H1 (cell line): ENCODE measurements around the gene F8A2. TPM values are rescaled to one million over a fixed set of nuclear protein-coding genes. Genes with fewer than 3 reads are reported as not detected.

Source experiments
- CTCF ChIA-PET: fragments of 300-600 bp; sonication (Branson Sonifier 250); formaldehyde crosslinking; loops from one replicate; lab custom pipeline; 2021; ENCODE audit not compliant: partially characterized antibody; lab: Charles Lee
- POLR2A ChIA-PET: fragments of 300-600 bp; sonication (Branson Sonifier 250); formaldehyde crosslinking; loops from one replicate; lab custom pipeline; 2021; ENCODE audit warnings: inconsistent platforms; ENCODE audit not compliant: partially characterized antibody; lab: Charles Lee
- DNase-seq, 2 experiments: peaks; one replicate each; pipeline versions ENCODE4 v3.0.0 to v3.0.0-alpha.2; 2010 to 2022; ENCODE audit warnings: low spot score in 2 of 2, low read depth in 1 of 2, mixed read lengths in 1 of 2
- FAIRE-seq: peaks from 2 replicates; lab custom pipeline; 2011; peaks lifted over from hg19 to GRCh38; lab: Jason Lieb, UNC
- H2AFZ ChIP-seq: 2 replicates; pipeline ENCODE4 v1.8.1; 2012; ENCODE audit warnings: low read length, inconsistent platforms
- H2AK5ac ChIP-seq: 2 replicates; pipeline ENCODE4 v1.6.1; 2013; ENCODE audit warnings: low read depth, low read length
- H2BK120ac ChIP-seq: replicated peaks from 2 replicates; pipeline ENCODE3; 2013; ENCODE audit warnings: low read depth, low read length, inconsistent platforms
- H2BK12ac ChIP-seq: 2 replicates; pipeline ENCODE4 v1.6.1; 2013; ENCODE audit warnings: low read depth, low read length
- H2BK15ac ChIP-seq: 2 replicates; pipeline ENCODE4 v1.6.1; 2013; ENCODE audit warnings: low read length
- H2BK20ac ChIP-seq: 2 replicates; pipeline ENCODE4 v1.6.1; 2013; ENCODE audit warnings: low read length
- H2BK5ac ChIP-seq: 2 replicates; pipeline ENCODE4 v1.6.1; 2013; ENCODE audit warnings: low read depth, low read length
- H3K14ac ChIP-seq: 2 replicates; pipeline ENCODE4 v1.6.1; 2013; ENCODE audit warnings: inconsistent platforms; ENCODE audit not compliant: insufficient read length
- H3K18ac ChIP-seq: 2 replicates; pipeline ENCODE4 v1.6.1; 2013; ENCODE audit warnings: low read length; ENCODE audit errors: extremely low read depth
- H3K23ac ChIP-seq: 2 replicates; pipeline ENCODE4 v1.6.1; 2013; ENCODE audit warnings: inconsistent platforms; ENCODE audit not compliant: insufficient read length
- H3K23me2 ChIP-seq: 2 replicates; pipeline ENCODE4 v1.6.1; 2013; ENCODE audit warnings: low read depth, low read length
- H3K27ac ChIP-seq: 2 replicates; pipeline ENCODE4 v1.6.1; 2011; ENCODE audit warnings: low read depth, low read length, inconsistent platforms
- H3K27me3 ChIP-seq, 4 experiments: replicated peaks in 1 of 4; 1 replicate in 1 of 4; 2 replicates in 3 of 4; pipeline versions ENCODE4 v1.6.1 to v1.8.1; 2011 to 2013; ENCODE audit warnings: low read length in 3 of 4, mild to moderate bottlenecking in 3 of 4, inconsistent platforms in 2 of 4, mixed read lengths in 2 of 4, moderate library complexity in 1 of 4; ENCODE audit not compliant: control insufficient read depth in 3 of 4, insufficient read depth in 3 of 4; ENCODE audit errors: extremely low read depth in 1 of 4
- H3K36me3 ChIP-seq, 4 experiments: 2 replicates each; pipeline versions ENCODE4 v1.6.1 to v1.8.1; 2011 to 2013; ENCODE audit warnings: mild to moderate bottlenecking in 4 of 4, low read length in 3 of 4, moderate library complexity in 2 of 4, control low read depth in 1 of 4, inconsistent platforms in 1 of 4; ENCODE audit not compliant: insufficient read depth in 4 of 4, control insufficient read depth in 2 of 4
- H3K4ac ChIP-seq: replicated peaks from 2 replicates; pipeline ENCODE3; 2013; ENCODE audit warnings: low read length, low read depth, mixed read lengths, inconsistent platforms; ENCODE audit not compliant: insufficient read length
- H3K4me1 ChIP-seq, 4 experiments: replicated peaks in 1 of 4; 1 replicate in 1 of 4; 2 replicates in 3 of 4; pipeline versions ENCODE4 v1.6.1 to v1.8.1; 2011 to 2013; ENCODE audit warnings: low read length in 3 of 4, inconsistent platforms in 2 of 4, mixed read lengths in 1 of 4; ENCODE audit not compliant: insufficient read depth in 4 of 4, control insufficient read depth in 3 of 4
- H3K4me2 ChIP-seq, 2 experiments: 2 replicates each; pipeline versions ENCODE4 v1.6.1 to v1.8.1; 2011 to 2013; ENCODE audit warnings: low read depth in 2 of 2, low read length in 2 of 2, control low read depth in 1 of 2, inconsistent platforms in 1 of 2, mild to moderate bottlenecking in 1 of 2; ENCODE audit not compliant: insufficient read depth in 1 of 2
- H3K4me3 ChIP-seq, 4 experiments: fragments of 200-600, 300-600 bp in 1 of 4; sonication (generic), shearing (Covaris generic), sonication (Bioruptor Twin) in 1 of 4; 2 replicates each; pipeline versions ENCODE4 v1.5.1 to v1.8.1; 2011 to 2016; ENCODE audit warnings: low read length in 4 of 4, low read depth in 3 of 4, control low read depth in 2 of 4, inconsistent platforms in 2 of 4, mild to moderate bottlenecking in 2 of 4, mixed read lengths in 1 of 4, moderate library complexity in 1 of 4; ENCODE audit not compliant: insufficient read depth in 2 of 4; ENCODE audit errors: extremely low read depth in 1 of 4
- H3K56ac ChIP-seq: replicated peaks from 2 replicates; pipeline ENCODE3; 2013; ENCODE audit warnings: low read depth, mild to moderate bottlenecking, mixed read lengths, low read length, inconsistent platforms; ENCODE audit not compliant: insufficient read length
- H3K79me1 ChIP-seq: 2 replicates; pipeline ENCODE4 v1.6.1; 2013; ENCODE audit warnings: low read depth, low read length, control low read depth
- H3K79me2 ChIP-seq, 2 experiments: 2 replicates each; pipeline versions ENCODE4 v1.6.1 to v1.8.1; 2012 to 2013; ENCODE audit warnings: low read length in 2 of 2, mild to moderate bottlenecking in 2 of 2, inconsistent platforms in 1 of 2; ENCODE audit not compliant: insufficient read depth in 2 of 2, control insufficient read depth in 1 of 2
- H3K9ac ChIP-seq, 4 experiments: replicated peaks in 1 of 4; 1 replicate in 1 of 4; 2 replicates in 3 of 4; pipeline versions ENCODE4 v1.6.1 to v1.8.1; 2011 to 2013; ENCODE audit warnings: low read depth in 3 of 4, low read length in 3 of 4, control low read depth in 2 of 4, mild to moderate bottlenecking in 2 of 4, moderate library complexity in 2 of 4, inconsistent platforms in 1 of 4; ENCODE audit errors: extremely low read depth in 1 of 4
- H3K9me3 ChIP-seq, 2 experiments: 2 replicates each; pipeline versions ENCODE4 v1.6.1 to v1.8.1; 2012 to 2013; ENCODE audit warnings: mild to moderate bottlenecking in 2 of 2, moderate library complexity in 2 of 2, control low read depth in 1 of 2, inconsistent platforms in 1 of 2, low read depth in 1 of 2, low read length in 1 of 2, mixed read lengths in 1 of 2; ENCODE audit not compliant: insufficient read depth in 2 of 2
- H4K20me1 ChIP-seq, 2 experiments: replicated peaks in 1 of 2; 2 replicates each; pipeline versions ENCODE3 to v1.8.1; 2011 to 2013; ENCODE audit warnings: inconsistent platforms in 2 of 2, low read length in 2 of 2, mild to moderate bottlenecking in 1 of 2; ENCODE audit not compliant: insufficient read depth in 2 of 2, control insufficient read depth in 1 of 2
- H4K5ac ChIP-seq: 2 replicates; pipeline ENCODE4 v1.6.1; 2013; ENCODE audit warnings: low read length, low read depth, mixed read lengths, inconsistent platforms; ENCODE audit not compliant: insufficient read length
- H4K8ac ChIP-seq: 2 replicates; pipeline ENCODE4 v1.8.0; 2013; ENCODE audit warnings: mild to moderate bottlenecking, moderate library complexity, low read length, inconsistent platforms; ENCODE audit not compliant: insufficient read depth; ENCODE audit errors: extremely low read depth
- H4K91ac ChIP-seq: replicated peaks from 2 replicates; pipeline ENCODE3; 2013; ENCODE audit warnings: low read length, mixed read lengths, inconsistent platforms; ENCODE audit not compliant: insufficient read length
- HDAC2 ChIP-seq, 2 experiments: fragments of 300-600 bp in 1 of 2; sonication (generic) in 1 of 2; IDR thresholded peaks; 2 replicates each; pipeline ENCODE4 v1.6.1; 2011 to 2012; ENCODE audit warnings: low read depth in 2 of 2, low read length in 2 of 2, mild to moderate bottlenecking in 2 of 2, moderate library complexity in 2 of 2, borderline replicate concordance in 1 of 2, inconsistent platforms in 1 of 2
- NRF1 ChIP-seq: IDR thresholded peaks from 2 replicates; pipeline ENCODE4 v1.6.1; 2011; ENCODE audit warnings: mild to moderate bottlenecking, low read depth, low read length, improper control_type of control experiment
- RNF2 ChIP-seq: fragments of 200-900, 300-1000 bp; sonication (generic); IDR thresholded peaks from 2 replicates; pipeline ENCODE4 v1.7.1; 2016; ENCODE audit warnings: borderline replicate concordance, low read depth, mild to moderate bottlenecking, antibody characterized with exemption, low read length; ENCODE audit not compliant: poor library complexity, severe bottlenecking; ENCODE audit errors: missing control alignments
- SAP30 ChIP-seq: fragments of 300-600 bp; sonication (generic); IDR thresholded peaks from 2 replicates; pipeline ENCODE4 v1.7.1; 2012; ENCODE audit warnings: low read length, moderate library complexity, mild to moderate bottlenecking, inconsistent platforms; ENCODE audit not compliant: insufficient read depth, insufficient replicate concordance
- SP2 ChIP-seq: IDR thresholded peaks from 2 replicates; pipeline ENCODE4 v1.6.1; 2012; ENCODE audit warnings: mild to moderate bottlenecking, low read length, inconsistent platforms
- TCF12 ChIP-seq: IDR thresholded peaks from 2 replicates; pipeline ENCODE4 v1.6.1; 2011; ENCODE audit warnings: low read depth, mild to moderate bottlenecking, low read length
- whole genome bisulfite sequencing, 2 experiments: shearing (Covaris generic) in 1 of 2; methylation state at CpG; one replicate each; pipeline versions ENCODE4 v1.1.6 to v1.1.7; 2013 to 2015; ENCODE audit warnings: low lambda C conversion rate in 2 of 2, mixed read lengths in 2 of 2, inconsistent platforms in 1 of 2, low coverage in 1 of 2, missing lambda C conversion rate in 1 of 2; ENCODE audit not compliant: insufficient replicate concordance in 2 of 2, insufficient coverage in 1 of 2, insufficient read length in 1 of 2; ENCODE audit errors: extremely low coverage in 1 of 2, missing lambda C conversion rate in 1 of 2; 5-methylcytosine and 5-hydroxymethylcytosine counted together
- polyA plus RNA-seq, 7 experiments: library from polyadenylated mRNA; depleted of rRNA in 3 of 7; stranded (reverse) in 5 of 7; unstranded in 2 of 7; fragments of >200 nt in 5 of 7; fragments of 200-250 nt in 2 of 7; gene quantifications; 1 replicate in 5 of 7; 2 replicates in 1 of 7; 4 replicates in 1 of 7; pipeline versions ENCODE4 v1.2.1 to v1.2.3, GENCODE V29; 2011 to 2013; ENCODE audit warnings: missing spikeins in 2 of 7, mixed read lengths in 2 of 7
- total RNA-seq: library from RNA; stranded (reverse); fragmentation: NEBNext Ultra II Directional; extraction: Animal tissue kit (Norgen Biotek cat#: 25700); gene quantifications from 2 replicates; pipeline ENCODE4 v1.2.1, GENCODE V29; 2021

F8A2 gene
- total and polyA plus RNA-seq, 2 of the 8 experiments (the other 6 are each of a cell fraction or from before 2014, with no cell fraction given) = not detected

DNA sequence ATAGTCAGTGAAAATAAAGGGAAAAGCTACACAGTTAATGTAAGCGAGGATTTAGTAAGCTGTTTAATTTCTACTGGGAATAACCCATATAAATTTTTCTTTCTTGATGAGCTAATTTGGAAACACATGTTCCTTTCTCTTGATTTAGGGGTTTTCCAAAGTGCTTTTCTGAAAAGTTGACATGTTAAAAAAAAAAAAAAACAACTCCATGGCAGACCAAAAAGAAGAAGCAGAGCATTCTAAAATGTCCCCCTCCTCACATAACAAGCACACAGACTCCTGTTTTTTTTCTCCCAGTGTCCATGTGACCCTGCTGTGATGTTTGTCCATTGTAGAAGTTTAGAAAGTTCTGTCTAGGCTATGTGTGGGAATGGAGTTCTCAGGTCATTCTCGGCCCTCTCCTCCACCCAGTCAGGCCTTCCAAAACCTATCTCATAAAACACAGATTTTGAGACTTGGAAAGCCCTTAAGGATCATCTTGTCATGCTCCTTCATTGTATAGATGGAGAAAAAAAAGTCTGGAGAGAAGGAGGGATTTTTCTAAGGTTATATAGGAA lies 48.3 kb upstream of the F8A2 start:
- ChIA-PET CTCF (no interaction called here), POLR2A (no interaction called here)
- DNase-seq (no peak), FAIRE-seq (no peak)
- Histone ChIP-seq H3K4me2 (no peak overlapping the region), H3K79me2 (no peaks in the 10 kb centered on the region), H3K9me3 (no peaks in the 10 kb centered on the region), H3K27me3 (no peaks in the 10 kb centered on the region), H3K36me3 (no peaks in the 10 kb centered on the region), H3K23ac (no peak overlapping the region), H3K18ac (no peak overlapping the region), H4K91ac (no peak overlapping the region), H2BK120ac (no peak overlapping the region), H2BK5ac (no peak overlapping the region), H3K9ac (no peak overlapping the region), H2AFZ (no peak overlapping the region), H3K4ac (no peak overlapping the region), H2BK20ac (no peak overlapping the region), H3K79me1 (no peaks in the 10 kb centered on the region), H2AK5ac (no peak overlapping the region), H3K56ac (no peak overlapping the region), H3K27ac (no peak overlapping the region), H2BK15ac (no peak overlapping the region), H3K4me1 (no peaks in the 10 kb centered on the region), H4K20me1 (no peaks in the 10 kb centered on the region), H4K5ac (no peak overlapping the region), H3K14ac (no peak overlapping the region), H3K4me3 (no peak overlapping the region), H3K23me2 (no peaks in the 10 kb centered on the region), H2BK12ac (no peak overlapping the region), H4K8ac (no peak overlapping the region)
- TF ChIP-seq HDAC2 (IDR thresholded peaks at IDR 0.05; ENCODE audit: borderline replicate concordance in 1 of 2, low read depth in 2 of 2, low read length in 2 of 2) (no peak), SAP30 (no peak), NRF1 (no peak), SP2 (no peak), RNF2 (no peak), TCF12 (no peak)
- WGBS, 2 experiments = 73% methylated on average over 2 of the region's 2 CpGs; no CpG with 5 or more reads in 1 of the 2 experiments
